GM21528 (cell line): ENCODE results near the gene TNF.
A peak's percentile ranks its signal among the peaks of the same experiment; 100 is the strongest.

ENCODE experiments used
- ATAC-seq: cut with Tn5 transposase; IDR thresholded peaks from one replicate; pipeline ENCODE4 v1.9.1; 2021; ENCODE audit warnings: mild to moderate bottlenecking, moderate library complexity; ENCODE audit not compliant: unreplicated experiment, low FRiP score

Gene TNF

DNA sequence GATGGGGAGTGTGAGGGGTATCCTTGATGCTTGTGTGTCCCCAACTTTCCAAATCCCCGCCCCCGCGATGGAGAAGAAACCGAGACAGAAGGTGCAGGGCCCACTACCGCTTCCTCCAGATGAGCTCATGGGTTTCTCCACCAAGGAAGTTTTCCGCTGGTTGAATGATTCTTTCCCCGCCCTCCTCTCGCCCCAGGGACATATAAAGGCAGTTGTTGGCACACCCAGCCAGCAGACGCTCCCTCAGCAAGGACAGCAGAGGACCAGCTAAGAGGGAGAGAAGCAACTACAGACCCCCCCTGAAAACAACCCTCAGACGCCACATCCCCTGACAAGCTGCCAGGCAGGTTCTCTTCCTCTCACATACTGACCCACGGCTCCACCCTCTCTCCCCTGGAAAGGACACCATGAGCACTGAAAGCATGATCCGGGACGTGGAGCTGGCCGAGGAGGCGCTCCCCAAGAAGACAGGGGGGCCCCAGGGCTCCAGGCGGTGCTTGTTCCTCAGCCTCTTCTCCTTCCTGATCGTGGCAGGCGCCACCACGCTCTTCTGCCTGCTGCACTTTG lies at the start of gene TNF:
Gene TNF, plus strand, starts transcription at position 231 of the 567 bp plus-strand sequence. Its CDS starts 177 bp downstream, at position 408.
- no peak for ATAC-seq

DNA sequence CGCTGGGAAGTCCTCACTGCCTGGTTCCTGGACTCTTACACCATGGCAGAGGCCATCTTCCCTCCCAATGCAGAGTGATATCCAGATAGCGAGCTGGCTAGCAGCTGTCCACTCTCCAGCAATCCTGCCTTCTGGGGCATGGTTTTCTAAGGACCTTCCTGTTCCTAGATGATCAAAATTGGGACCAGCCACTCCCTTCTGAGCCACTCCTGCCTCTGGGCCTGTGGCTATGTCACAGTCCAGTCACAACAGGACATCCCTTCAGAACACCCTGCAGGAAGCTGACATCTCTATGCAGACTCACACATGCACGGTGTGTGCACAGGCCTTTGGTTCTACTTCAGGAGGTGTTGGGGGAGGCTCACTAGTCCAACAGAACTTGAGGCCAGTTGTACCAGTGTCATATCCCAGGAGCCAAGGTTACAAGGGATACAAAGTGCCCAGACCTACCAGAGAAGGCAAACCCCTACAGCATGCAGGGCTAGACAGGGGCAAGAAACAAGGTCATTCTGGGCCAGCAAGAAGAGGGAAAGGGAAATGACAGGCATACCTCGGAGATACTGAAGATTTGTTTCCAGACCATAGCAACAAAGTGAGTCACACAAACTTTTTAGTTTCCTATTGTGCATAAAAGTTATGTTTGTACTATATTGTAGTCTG lies 49.3 kb upstream of the TNF start:
- ATAC-seq = no peak

GRCh38 chr6:31528307-31528777 lies 47.0 kb upstream of the TNF start:
- no peak for ATAC-seq

DNA sequence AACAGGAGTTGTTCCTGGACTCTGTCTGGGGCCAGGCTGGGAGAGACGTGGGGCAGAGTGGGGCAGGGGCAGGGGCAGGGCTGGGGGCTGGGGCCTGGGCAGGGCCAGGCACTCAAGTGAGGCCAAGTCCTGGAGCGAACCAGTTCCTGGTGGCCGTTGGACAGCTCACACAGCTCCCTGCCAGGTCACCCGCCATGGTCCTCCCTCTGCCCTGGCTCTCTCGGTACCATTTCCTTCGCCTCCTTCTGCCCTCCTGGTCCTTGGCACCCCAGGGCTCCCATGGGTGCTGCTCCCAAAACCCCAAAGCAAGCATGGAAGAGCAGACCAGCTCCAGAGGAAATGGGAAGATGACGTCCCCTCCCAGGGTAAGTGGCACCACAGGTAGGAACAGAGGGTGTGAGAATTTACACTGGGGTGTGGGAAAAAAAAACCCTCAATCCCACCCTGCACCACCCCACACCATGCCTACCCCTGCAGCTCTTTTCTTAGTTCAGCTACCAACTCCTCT lies 46.5 kb upstream of the TNF start, which contains the start of gene MCCD1:
Gene MCCD1, plus strand, starts transcription at position 142 of the 508 bp plus-strand sequence. Its CDS starts 53 bp downstream, at position 195.
- ATAC-seq = no peak

GRCh38 chr6:31529329-31530150 lies 45.8 kb upstream of the TNF start:
- ATAC-seq = no peak

- no peak for ATAC-seq
These were observed 44.7 kb upstream of the TNF start for GRCh38 chr6:31530659-31531058.

DNA sequence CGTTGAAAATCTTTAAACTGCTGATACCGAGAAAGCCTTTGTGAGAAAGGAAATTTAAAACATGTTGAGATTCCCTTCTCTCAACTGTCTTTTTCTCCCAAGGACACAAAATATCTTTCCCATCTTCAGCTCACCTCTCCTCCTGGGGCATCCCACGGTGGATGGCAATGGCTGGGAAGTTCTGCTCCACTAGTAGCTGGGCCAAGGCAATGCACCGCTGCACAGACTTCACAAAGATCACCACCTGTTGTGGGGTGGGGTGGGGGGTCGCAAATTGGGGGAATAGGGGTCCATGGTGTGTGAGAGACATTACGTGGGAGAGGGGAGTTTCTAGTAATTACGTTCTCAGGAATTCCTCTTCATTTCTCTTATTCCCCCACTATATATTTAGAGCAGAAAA lies 44.2 kb upstream of the TNF start:
- no peak for ATAC-seq

DNA sequence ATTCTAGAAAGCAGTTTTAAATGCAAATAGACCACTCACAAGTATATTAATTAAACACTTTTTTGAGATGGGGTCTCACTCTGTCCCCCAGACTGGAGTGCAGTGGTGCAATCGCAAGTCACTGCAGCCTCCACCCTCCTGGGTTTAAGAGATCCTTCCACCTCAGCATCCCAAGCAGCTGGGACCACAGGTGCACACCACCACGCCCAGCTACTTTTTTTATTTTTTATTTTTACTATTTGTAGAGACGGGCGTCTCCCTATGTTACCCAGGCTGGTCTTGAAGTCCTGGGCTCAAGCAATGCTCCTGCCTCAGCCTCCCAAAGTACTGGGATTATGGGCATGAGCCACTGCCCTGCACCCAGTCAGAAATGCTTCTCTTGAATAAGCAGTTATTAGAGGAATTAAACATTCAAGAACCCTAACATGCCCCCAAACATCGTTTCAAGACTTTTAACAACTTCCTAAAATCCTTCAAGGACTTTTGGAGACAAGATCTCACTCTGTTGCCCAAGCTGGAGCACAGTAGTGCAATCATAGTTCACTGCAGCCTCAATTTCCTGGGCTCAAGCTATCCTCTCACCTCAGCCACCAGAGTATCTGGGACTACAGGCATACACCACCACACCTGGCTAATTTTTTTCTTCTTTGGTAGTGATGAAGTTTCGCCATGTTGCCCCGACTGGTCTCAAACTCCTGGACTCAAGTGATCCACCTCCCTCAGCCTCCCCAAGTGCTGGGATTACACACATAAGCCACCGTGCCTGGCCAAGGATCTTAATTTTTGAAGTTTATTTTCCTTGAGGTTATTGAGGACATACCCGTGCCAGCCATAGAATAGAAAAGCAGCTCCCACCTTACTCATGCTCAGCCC lies 43.4 kb upstream of the TNF start:
- ATAC-seq = no peak

DNA sequence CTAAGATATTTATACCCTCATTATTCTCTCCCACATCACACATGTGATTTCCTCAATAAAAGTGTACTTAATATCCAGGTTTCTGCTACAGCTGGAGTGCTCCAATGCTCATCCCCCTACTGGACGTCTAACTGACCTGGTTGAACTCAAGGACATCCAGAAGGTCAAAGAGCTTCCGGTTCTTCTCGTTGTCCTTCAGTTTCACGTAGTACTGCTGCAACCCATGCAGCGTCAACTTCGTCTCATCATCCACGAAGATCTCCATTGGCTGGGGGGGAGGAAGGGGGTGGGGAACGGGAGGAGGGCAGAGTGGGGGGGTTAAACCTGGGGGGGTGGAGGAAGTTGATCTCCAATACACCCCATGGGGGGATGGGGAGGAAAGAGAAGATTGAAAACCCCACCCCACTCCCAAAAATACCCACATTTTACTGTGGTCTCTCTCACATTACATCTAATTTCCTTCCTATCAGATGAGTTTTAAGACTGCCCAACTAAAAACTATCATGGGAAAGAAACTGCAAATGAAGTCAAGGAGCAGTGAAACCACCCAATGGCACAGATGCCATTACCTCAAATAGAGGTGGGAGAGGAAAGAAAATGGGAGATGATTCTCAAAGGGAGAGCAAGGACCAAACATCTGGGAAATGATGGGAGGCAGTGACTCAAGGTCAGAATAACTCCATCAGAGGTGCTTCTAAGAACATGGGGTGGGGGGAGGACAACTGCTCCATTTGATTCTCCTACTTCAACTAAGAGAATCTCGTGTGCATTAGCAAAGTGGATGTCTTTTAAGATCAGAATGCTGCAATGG lies 42.5 kb upstream of the TNF start:
- no peak for ATAC-seq

DNA sequence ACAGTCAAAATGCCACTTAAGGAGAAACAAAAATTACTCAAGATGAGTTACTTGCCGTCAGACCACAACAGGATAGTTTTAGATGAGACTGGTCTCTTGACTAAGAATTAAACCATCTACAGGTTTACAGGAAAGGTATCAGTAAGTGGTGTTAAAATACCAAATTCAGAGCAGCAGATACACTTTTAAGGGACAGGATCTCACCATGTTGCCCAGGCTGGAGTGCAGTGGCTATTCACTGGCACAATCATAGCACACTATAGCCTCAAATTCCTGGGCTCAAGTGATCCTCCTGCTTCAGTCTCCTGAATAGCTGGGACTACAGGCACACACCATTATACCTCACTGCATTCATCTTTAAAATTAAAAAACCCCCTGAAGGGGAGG lies 41.9 kb upstream of the TNF start:
- ATAC-seq = no peak

DNA sequence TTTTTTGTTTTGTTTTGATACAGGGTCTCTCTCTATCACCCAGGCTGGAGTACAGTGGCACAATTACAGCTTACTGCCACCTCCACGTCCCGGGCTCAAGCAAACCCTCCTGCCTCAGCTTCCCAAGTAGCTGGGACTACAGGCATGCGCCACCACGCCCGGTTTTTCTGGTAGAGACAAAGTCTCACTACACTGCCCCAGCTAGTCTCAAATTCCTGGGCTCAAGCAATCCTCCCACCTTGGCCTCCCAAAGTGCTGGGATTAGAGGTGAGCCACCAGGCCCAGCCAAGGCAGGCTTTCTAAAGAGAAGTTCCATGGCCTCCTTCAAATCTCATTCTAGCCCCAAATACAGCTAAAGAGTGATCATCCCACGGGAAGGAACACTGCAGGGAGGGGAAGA lies 41.4 kb upstream of the TNF start:
- no peak for ATAC-seq

DNA sequence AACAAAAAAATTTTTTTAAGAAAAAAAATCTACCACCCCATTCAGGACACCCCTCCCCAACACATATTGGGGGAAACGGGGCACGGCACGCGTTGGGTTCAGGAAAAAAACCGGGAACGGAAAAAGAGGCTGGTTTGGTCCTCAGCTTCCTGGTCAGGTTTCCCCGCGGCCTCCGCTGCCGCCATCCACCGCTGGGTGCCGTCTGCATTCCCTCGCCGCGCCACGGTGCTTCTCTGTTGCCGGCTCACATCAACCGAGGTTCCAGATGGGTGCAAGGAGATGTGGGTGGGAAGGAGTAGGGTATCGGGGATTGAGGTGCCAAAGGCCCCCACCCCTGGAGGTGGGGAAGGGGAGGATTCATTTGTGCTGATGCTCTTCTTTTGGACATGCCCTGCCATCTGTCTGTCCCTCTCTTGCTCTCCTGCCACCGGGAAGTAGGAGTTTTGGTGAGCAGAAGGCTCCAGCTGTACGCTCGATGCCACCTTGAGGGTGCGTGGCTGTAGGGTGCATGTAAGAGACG lies 40.8 kb upstream of the TNF start:
- ATAC-seq = no peak

DNA sequence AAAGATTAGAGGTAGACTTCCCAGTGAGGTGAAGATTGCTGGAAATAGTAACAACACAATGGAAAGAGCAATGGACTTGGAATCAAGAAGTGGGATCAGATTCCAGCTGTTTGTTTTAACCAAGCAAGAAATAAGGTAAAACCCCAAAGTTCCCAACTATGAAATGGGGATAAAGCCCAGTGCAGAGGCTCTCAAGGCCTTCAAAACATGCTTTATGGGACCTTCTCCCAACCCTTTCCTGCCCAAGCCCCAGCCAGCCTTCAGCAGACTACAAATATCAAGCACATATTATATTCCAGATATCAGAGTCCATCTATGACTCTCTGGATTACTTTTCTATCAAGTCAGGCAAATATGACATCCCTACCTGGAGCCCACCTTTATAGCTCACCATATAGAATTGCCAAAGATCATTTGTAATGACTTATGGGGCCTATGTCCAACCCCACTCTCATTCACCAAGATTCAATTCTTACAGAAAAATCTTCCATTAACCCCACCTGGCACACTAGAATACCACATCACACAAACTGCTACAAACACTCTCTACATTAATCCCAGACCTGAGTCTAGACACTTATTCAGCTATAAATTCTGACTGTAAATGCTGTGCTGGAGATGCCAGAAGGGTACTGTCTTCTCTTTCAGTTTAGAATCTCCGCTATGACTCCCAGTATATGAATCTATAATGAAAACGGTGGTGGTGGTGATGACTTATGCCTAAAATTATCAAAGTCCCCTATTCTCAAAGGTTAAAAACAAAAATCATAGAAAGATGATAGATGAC lies 39.6 kb upstream of the TNF start:
- no peak for ATAC-seq

DNA sequence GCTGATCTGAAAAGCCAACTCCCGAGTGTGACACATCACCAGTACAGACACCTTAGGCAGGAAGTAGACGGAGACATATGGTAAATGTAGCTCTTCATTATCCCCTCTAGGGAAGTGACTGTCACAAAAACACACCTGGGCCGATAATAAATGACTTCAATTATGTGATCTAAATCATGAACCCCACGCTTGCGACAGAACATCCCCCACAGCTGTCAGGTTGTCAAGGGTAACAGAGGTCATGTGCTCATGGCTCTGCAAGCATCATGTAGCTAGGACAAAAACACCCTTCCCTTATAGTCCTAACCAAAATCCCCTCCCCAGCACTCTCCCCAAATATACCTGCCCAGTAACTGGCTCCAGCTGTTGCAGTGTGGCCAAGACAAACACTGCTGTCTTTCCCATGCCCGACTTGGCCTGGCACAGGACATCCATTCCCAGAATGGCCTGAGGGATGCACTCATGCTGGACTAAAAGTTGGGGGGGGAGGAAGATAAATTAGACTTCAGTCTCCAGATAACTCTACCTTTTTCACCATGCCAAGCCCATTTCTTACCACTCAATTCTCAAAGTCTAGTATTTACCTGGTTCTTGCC lies 36.5 kb upstream of the TNF start:
- no peak for ATAC-seq

- ATAC-seq = no peak
These were observed 34.7 kb upstream of the TNF start for GRCh38 chr6:31540640-31541039.

DNA sequence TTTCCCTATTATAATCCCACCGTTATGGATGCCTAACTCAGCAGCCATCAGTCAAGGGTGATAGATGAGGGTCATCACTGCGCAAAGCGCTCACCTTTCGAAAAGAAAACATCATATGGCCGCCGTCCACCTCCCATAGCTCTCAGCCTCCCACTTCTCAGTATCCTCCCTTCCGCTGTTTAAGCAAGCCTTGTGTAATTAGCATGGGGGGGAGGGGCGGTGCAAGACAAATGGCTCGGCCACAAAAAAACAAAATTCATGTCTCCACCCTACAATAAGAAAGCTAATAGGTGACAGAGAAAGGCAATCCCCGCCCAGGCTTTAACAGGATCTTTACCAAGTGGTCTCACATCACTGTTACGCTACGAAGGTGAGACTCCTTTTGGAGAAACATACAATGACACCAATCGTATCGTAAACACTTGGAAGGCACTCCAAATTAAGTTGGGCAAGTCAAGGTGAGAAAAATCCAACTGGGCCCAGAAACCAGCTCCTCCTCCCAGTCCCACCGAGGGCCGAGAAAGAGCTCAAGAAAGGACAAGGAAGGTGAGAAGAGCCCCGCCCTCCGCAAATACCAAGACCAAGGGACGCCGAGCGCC lies 34.2 kb upstream of the TNF start:
- ATAC-seq = peak; percentile 3

DNA sequence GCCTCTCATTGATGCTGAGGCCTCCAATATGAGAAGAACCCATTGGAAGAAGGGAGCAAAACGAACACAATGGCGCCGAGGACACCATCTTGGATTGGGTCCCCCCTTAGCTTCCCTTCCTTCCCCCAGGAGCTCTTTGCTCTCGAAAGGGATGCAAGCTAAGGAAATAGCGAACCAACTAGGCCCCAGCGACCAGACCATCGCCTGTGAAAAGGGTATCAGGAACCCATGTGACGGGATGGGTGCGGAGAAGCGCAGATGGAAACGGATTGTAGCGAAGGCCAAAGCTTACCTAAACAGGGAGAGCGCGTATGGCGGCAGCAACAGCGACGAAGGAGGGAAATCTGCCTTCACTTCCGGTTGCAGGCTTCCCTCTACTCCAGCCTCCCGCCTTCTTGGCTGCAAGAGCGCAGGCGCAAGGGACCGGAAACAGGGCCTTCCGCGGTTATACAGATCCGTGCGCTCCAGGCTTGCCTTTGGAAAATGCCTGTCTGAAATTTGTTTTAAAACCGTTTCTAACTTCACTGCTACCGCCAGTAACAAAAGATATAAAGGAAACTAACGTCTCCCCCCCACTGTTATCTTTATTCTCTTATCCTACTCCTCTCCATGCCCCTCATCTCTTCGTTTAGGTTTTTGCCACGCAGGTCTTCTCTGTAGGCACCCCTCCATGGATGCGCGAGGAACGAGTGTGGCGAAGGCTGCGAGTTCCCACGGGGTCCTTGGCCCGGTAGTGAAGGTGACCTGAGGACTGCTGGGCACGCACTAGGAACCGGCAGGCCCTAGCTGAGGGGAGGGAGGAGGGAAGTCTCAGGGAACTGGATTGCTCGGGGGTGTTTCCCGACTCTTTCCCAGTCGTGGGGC lies 33.5 kb upstream of the TNF start, which contains the start of gene DDX39B:
Gene DDX39B, minus strand, starts transcription at position 346 of the 864 bp plus-strand sequence. CDS start 1,471 bp downstream, outside the sequence.
- peak; percentile 61 for ATAC-seq
